ENCODE measurements around the gene TTC33.
"Not testable (repeated sequence)": the region's sequence is repeated elsewhere in the genome, so short reads cannot be mapped to it uniquely, and the experiment has no call there.

TTC33 gene

GRCh38 chr5:40651201-40651600 lies 104.6 kb downstream of the TTC33 start:
- DNase-seq, result no peak

GRCh38 chr5:40649463-40650030 lies 106.2 kb downstream of the TTC33 start:
- DNase-seq, result no peak

GRCh38 chr5:40648150-40648549 lies 107.6 kb downstream of the TTC33 start:
- DNase-seq, result no peak

- no peak for DNase-seq
Observed at GRCh38 chr5:40646266-40646665, 109.5 kb downstream of the TTC33 start.

GRCh38 chr5:40639531-40639930 lies 116.2 kb downstream of the TTC33 start:
- DNase-seq, result not testable (repeated sequence)

GRCh38 chr5:40634593-40634992 lies 121.2 kb downstream of the TTC33 start:
- DNase-seq, result no peak

- no peak for DNase-seq
Observed at GRCh38 chr5:40634154-40634553, 121.6 kb downstream of the TTC33 start.

GRCh38 chr5:40631236-40631635 lies 124.5 kb downstream of the TTC33 start:
- no peak for DNase-seq

GRCh38 chr5:40630126-40630525 lies 125.6 kb downstream of the TTC33 start:
- no peak for DNase-seq

GRCh38 chr5:40628407-40628806 lies 127.4 kb downstream of the TTC33 start:
- DNase-seq, result no peak

- DNase-seq, result no peak
Observed at GRCh38 chr5:40627706-40628105, 128.1 kb downstream of the TTC33 start.

- DNase-seq, result no peak
Observed at GRCh38 chr5:40626801-40627200, 129.0 kb downstream of the TTC33 start.

- DNase-seq, result no peak
Observed at GRCh38 chr5:40623480-40624420, 132.0 kb downstream of the TTC33 start.

GRCh38 chr5:40622463-40623252 lies 133.1 kb downstream of the TTC33 start:
- DNase-seq, result no peak

- no peak for DNase-seq
Observed at GRCh38 chr5:40619421-40619820, 136.3 kb downstream of the TTC33 start.

GRCh38 chr5:40618926-40619325 lies 136.8 kb downstream of the TTC33 start:
- DNase-seq, result no peak

- DNase-seq, result no peak
Observed at GRCh38 chr5:40616781-40617180, 139.0 kb downstream of the TTC33 start.

GRCh38 chr5:40615586-40616170 lies 140.1 kb downstream of the TTC33 start:
- DNase-seq, result no peak

- DNase-seq, result no peak
Observed at GRCh38 chr5:40614923-40615585, 140.7 kb downstream of the TTC33 start.

GRCh38 chr5:40614466-40614865 lies 141.3 kb downstream of the TTC33 start:
- no peak for DNase-seq

GRCh38 chr5:40607202-40607601 lies 148.6 kb downstream of the TTC33 start:
- no peak for DNase-seq

- DNase-seq, result no peak
Observed at GRCh38 chr5:40606077-40606765, 149.5 kb downstream of the TTC33 start.
